ENCODE measurements around the gene NRTN. TPM values are rescaled to one million over a fixed set of nuclear protein-coding genes. Genes with fewer than 3 reads are reported as not detected.

NRTN gene
- total and polyA plus RNA-seq, 2 of the 13 experiments (the other 11 are each of a cell fraction or from before 2014, with no cell fraction given): 4.1 to 5.3 TPM

DNA sequence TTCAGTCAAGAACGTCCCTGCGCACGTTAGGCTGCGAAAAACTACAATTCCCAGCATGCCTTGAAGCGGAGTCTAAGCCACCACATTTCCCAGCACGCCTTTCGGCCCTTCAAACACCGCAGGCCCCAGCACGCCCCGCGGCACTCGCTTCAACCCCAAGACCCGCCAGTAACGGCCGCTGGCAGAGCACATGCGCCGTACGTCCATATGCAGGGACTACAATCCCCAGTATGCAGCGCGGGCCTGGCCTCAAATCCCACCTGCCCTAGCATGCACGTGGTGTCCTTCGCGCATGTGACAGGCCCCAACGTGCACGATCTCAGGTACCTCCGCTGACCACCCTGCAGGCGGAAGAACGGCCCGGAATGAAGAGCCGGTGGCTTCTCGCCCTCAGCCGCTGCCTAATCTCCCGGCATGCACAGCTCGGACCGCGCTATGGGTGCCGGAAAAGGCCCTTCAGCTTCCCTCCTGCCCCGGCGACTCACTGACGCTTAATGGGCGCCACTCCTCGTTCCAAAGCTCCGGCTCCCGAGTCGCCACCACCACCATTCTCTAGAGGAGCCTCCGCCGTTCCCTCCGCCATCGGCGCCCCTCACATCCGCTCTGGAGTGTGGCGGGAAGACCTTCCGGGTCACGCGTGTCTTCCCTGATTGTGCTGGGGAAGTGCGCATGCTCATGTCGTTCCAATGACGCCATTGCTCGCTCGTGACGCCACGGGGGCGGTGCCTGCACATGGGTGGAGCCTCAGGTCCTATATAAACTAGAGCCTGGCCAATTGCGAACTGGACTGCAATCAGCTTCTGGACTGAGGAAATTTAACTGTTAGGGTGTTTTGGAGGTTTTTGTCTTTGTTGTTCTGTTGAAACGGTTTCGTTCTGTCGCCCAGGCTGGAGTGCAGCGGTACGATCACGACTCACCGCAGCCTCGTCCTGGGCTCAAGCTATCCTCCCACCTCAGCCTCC lies 14.0 kb upstream of the NRTN start, which contains the start of gene DUS3L (continued):
- TF ChIP-seq PPARG (CRISPR knock-in tag; conservative IDR thresholded peaks at IDR 0.05): no peak
- TF ChIP-seq ZNF30 (CRISPR knock-in tag; IDR thresholded peaks at IDR 0.05): no peak
- peak; percentile 75; the same call in 1 of the 2 replicates for TF ChIP-seq ERF (CRISPR knock-in tag; IDR thresholded peaks at IDR 0.05)
- TF ChIP-seq ATAD3A (CRISPR knock-in tag; IDR thresholded peaks at IDR 0.05): no peak; the same call in 1 of the 2 replicates
- peak; percentile 60 to 86 for TF ChIP-seq POLR2A (IDR thresholded peaks at IDR 0.05; ENCODE audit: insufficient read depth in 1 of 2, low read depth in 2 of 2, low read length in 2 of 2)
- TF ChIP-seq ZNF660 (CRISPR knock-in tag; IDR thresholded peaks at IDR 0.05; ENCODE audit: borderline replicate concordance, low read depth): no peak
- TF ChIP-seq, protein P1, sequence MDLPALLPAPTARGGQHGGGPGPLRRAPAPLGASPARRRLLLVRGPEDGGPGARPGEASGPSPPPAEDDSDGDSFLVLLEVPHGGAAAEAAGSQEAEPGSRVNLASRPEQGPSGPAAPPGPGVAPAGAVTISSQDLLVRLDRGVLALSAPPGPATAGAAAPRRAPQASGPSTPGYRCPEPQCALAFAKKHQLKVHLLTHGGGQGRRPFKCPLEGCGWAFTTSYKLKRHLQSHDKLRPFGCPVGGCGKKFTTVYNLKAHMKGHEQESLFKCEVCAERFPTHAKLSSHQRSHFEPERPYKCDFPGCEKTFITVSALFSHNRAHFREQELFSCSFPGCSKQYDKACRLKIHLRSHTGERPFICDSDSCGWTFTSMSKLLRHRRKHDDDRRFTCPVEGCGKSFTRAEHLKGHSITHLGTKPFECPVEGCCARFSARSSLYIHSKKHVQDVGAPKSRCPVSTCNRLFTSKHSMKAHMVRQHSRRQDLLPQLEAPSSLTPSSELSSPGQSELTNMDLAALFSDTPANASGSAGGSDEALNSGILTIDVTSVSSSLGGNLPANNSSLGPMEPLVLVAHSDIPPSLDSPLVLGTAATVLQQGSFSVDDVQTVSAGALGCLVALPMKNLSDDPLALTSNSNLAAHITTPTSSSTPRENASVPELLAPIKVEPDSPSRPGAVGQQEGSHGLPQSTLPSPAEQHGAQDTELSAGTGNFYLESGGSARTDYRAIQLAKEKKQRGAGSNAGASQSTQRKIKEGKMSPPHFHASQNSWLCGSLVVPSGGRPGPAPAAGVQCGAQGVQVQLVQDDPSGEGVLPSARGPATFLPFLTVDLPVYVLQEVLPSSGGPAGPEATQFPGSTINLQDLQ (CRISPR knock-in tag; IDR thresholded peaks at IDR 0.05): peak; percentile 78; the same call in 1 of the 2 replicates
- peak; percentile 33; the same call in 1 of the 2 replicates for TF ChIP-seq CHD4 (IDR thresholded peaks at IDR 0.05; ENCODE audit: borderline replicate concordance, low read length)
- TF ChIP-seq, protein P2, sequence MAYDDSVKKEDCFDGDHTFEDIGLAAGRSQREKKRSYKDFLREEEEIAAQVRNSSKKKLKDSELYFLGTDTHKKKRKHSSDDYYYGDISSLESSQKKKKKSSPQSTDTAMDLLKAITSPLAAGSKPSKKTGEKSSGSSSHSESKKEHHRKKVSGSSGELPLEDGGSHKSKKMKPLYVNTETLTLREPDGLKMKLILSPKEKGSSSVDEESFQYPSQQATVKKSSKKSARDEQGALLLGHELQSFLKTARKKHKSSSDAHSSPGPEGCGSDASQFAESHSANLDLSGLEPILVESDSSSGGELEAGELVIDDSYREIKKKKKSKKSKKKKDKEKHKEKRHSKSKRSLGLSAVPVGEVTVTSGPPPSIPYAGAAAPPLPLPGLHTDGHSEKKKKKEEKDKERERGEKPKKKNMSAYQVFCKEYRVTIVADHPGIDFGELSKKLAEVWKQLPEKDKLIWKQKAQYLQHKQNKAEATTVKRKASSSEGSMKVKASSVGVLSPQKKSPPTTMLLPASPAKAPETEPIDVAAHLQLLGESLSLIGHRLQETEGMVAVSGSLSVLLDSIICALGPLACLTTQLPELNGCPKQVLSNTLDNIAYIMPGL (CRISPR knock-in tag; IDR thresholded peaks at IDR 0.05; ENCODE audit: borderline replicate concordance in 1 of 2, low read depth in 1 of 2): peak; percentile 72 to 77; a peak in 3 of 4 replicates
- no peak for TF ChIP-seq MAZ (IDR thresholded peaks at IDR 0.05; ENCODE audit: borderline replicate concordance, low read depth, low read length)
- peak; percentile 82 for TF ChIP-seq MAZ (CRISPR knock-in tag; IDR thresholded peaks at IDR 0.05; ENCODE audit: low read depth)
- TF ChIP-seq HNF4A (CRISPR knock-in tag; IDR thresholded peaks at IDR 0.05): no peak
- TF ChIP-seq, protein P3, sequence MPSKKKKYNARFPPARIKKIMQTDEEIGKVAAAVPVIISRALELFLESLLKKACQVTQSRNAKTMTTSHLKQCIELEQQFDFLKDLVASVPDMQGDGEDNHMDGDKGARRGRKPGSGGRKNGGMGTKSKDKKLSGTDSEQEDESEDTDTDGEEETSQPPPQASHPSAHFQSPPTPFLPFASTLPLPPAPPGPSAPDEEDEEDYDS (CRISPR knock-in tag; IDR thresholded peaks at IDR 0.05): peak; percentile 97
- peak; percentile 99 for TF ChIP-seq SAP130 (CRISPR knock-in tag; IDR thresholded peaks at IDR 0.05; ENCODE audit: low read depth)
- TF ChIP-seq ZNF354B (CRISPR knock-in tag; IDR thresholded peaks at IDR 0.05): no peak
- TF ChIP-seq TOE1 (CRISPR knock-in tag; IDR thresholded peaks at IDR 0.05): no peak
- peak; percentile 67; the same call in 1 of the 2 replicates for TF ChIP-seq ZNF589 (CRISPR knock-in tag; conservative IDR thresholded peaks at IDR 0.05)
- peak; percentile 64 for TF ChIP-seq ELF3 (CRISPR knock-in tag; IDR thresholded peaks at IDR 0.05)
- no peak for TF ChIP-seq ZNF367 (CRISPR knock-in tag; IDR thresholded peaks at IDR 0.05; ENCODE audit: borderline replicate concordance)
- no peak for TF ChIP-seq ZNF572 (CRISPR knock-in tag; IDR thresholded peaks at IDR 0.05)
- no peak for TF ChIP-seq ZNF160 (CRISPR knock-in tag; IDR thresholded peaks at IDR 0.05)
- TF ChIP-seq ZSCAN9 (CRISPR knock-in tag; IDR thresholded peaks at IDR 0.05; ENCODE audit: borderline replicate concordance): peak; percentile 53; the same call in 1 of the 2 replicates
- TF ChIP-seq ZNF230 (CRISPR knock-in tag; IDR thresholded peaks at IDR 0.05): peak; percentile 87
- TF ChIP-seq ZNF350 (CRISPR knock-in tag; IDR thresholded peaks at IDR 0.05; ENCODE audit: borderline replicate concordance, low read depth): peak; percentile 94
- no peak; the same call in 1 of the 2 replicates for TF ChIP-seq ZNF563 (CRISPR knock-in tag; IDR thresholded peaks at IDR 0.05)
- peak; percentile 62; the same call in 1 of the 2 replicates for TF ChIP-seq ZNF761 (CRISPR knock-in tag; conservative IDR thresholded peaks at IDR 0.05)
